Kidney capillary endothelial cell (primary cell): Measurements from ENCODE around the gene OLFML1.
"Not testable (repeated sequence)": the region's sequence is repeated elsewhere in the genome, so short reads cannot be mapped to it uniquely, and the experiment has no call there.

Source experiments
- DNase-seq: peaks from one replicate; pipeline ENCODE4 v3.0.0-alpha.2; 2018; ENCODE audit warnings: low spot score

OLFML1 gene

GRCh38 chr11:7512525-7513233 lies 27.4 kb downstream of the OLFML1 start:
- peak; percentile 2 for DNase-seq

- DNase-seq, result peak; percentile 33
Measured at GRCh38 chr11:7513234-7514098, 28.2 kb downstream of the OLFML1 start, which contains the start of gene PPFIBP2. Gene PPFIBP2, plus strand, starts transcription at chr11:7513999. Its CDS starts 35,477 bp downstream, at chr11:7549476.

- DNase-seq, result no peak
Measured at GRCh38 chr11:7514099-7514591, 28.8 kb downstream of the OLFML1 start.

GRCh38 chr11:7515447-7515886 lies 30.2 kb downstream of the OLFML1 start:
- no peak for DNase-seq

- no peak for DNase-seq
Measured at GRCh38 chr11:7516475-7516874, 31.2 kb downstream of the OLFML1 start.

- not testable (repeated sequence) for DNase-seq
Measured at GRCh38 chr11:7517743-7518142, 32.4 kb downstream of the OLFML1 start.

- no peak for DNase-seq
Measured at GRCh38 chr11:7518811-7519562, 33.7 kb downstream of the OLFML1 start.

- no peak for DNase-seq
Measured at GRCh38 chr11:7520011-7520942, 35.0 kb downstream of the OLFML1 start.

GRCh38 chr11:7520981-7521487 lies 35.7 kb downstream of the OLFML1 start:
- DNase-seq, result no peak

- DNase-seq, result no peak
Measured at GRCh38 chr11:7522121-7522520, 36.8 kb downstream of the OLFML1 start.

GRCh38 chr11:7522546-7522945 lies 37.2 kb downstream of the OLFML1 start:
- DNase-seq, result no peak

- no peak for DNase-seq
Measured at GRCh38 chr11:7523416-7524210, 38.3 kb downstream of the OLFML1 start.

- no peak for DNase-seq
Measured at GRCh38 chr11:7524462-7525235, 39.3 kb downstream of the OLFML1 start.

- no peak for DNase-seq
Measured at GRCh38 chr11:7525424-7525823, 40.1 kb downstream of the OLFML1 start.

- DNase-seq, result no peak
Measured at GRCh38 chr11:7527029-7527428, 41.7 kb downstream of the OLFML1 start.

GRCh38 chr11:7528514-7529049 lies 43.3 kb downstream of the OLFML1 start:
- DNase-seq, result no peak

- DNase-seq, result no peak
Measured at GRCh38 chr11:7530013-7530640, 44.8 kb downstream of the OLFML1 start.

GRCh38 chr11:7531011-7531410 lies 45.7 kb downstream of the OLFML1 start:
- DNase-seq, result no peak
